ENCODE results near the gene TMPRSS2.

TMPRSS2 gene

DNA sequence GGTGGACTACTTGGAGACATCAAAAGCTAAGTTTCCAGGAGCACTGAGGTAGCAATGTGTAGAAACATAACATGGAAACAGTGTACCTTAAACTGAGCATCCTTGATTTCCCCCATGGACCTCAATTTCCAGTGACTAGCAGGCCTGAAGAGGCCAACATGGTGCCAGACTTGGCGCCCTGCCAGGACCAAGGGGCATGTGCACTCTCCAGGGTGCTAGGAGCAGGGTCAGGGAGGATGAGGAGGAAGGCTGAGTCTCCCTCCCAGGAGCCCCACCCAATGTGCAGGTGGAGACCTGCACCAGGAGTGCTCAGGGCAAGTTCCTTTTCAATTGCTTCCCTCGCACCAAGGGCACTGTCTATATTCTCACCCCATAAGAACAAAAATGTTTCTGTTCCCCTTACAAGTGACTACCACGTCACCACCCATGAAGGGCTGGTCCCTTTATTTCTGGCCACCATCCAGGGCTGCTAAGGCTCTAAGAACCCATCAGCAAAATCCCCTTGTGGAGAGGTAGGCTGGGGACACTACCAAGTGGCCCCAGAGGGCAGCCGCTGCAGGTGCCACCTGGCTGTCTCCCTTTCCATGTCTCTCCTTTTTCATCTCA lies 42.7 kb downstream of the TMPRSS2 start:
- TF ChIP-seq, protein P1, sequence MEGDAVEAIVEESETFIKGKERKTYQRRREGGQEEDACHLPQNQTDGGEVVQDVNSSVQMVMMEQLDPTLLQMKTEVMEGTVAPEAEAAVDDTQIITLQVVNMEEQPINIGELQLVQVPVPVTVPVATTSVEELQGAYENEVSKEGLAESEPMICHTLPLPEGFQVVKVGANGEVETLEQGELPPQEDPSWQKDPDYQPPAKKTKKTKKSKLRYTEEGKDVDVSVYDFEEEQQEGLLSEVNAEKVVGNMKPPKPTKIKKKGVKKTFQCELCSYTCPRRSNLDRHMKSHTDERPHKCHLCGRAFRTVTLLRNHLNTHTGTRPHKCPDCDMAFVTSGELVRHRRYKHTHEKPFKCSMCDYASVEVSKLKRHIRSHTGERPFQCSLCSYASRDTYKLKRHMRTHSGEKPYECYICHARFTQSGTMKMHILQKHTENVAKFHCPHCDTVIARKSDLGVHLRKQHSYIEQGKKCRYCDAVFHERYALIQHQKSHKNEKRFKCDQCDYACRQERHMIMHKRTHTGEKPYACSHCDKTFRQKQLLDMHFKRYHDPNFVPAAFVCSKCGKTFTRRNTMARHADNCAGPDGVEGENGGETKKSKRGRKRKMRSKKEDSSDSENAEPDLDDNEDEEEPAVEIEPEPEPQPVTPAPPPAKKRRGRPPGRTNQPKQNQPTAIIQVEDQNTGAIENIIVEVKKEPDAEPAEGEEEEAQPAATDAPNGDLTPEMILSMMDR (IDR thresholded peaks at IDR 0.05; ENCODE audit: borderline replicate concordance, insufficient read depth, low read depth, low read length), result no peak
- no peak overlapping the region for H3K4me3 ChIP-seq (ENCODE audit: low read depth, low read length)

DNA sequence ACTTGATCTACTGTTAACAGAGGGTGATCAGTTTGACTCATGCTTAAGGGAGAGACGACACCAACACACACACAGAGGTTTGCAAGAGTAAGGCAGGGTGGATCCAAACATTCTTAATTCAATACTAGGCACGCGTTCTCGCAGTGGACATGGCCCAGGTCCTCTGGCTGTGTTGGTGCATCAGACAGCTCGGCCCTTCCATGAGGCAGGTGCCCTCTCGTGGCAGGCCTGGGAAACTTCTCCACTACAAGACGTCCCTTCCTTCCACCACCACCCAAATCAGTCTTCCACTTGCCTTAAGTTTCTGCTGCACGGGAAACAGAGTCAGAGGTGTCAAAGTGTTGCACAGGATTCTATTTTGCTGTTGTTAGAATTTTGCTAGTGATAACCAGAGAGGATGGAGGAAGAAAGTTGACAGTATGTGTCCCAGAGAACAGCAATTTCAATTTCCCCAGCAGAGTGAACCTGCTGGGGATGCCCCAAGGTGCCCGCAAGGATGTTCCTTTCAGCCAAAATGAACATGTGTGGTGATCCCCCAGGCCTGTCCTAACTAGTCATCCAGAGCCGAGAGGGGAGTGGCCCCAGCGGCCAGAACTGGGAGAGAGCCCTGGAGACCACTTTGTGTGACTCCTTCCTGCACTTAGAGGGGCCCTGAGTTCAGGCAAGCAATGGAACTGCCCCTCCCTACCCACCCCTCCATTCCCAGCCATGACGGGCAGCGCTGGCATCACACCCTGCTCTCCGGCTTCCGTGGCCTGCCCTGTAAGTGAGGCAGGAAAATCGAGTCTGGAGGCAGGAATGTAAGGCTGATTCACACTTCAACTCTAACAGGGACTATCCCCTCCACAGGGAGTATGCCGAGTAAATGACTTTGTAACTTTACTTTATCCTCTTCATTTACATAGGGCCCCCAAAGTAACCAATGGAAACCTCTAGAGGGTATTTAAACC lies 47.1 kb downstream of the TMPRSS2 start:
- no peak overlapping the region for H3K4me3 ChIP-seq (ENCODE audit: low read depth, low read length)
- TF ChIP-seq, protein P1 (IDR thresholded peaks at IDR 0.05; ENCODE audit: borderline replicate concordance, insufficient read depth, low read depth, low read length), result peak; percentile 84

DNA sequence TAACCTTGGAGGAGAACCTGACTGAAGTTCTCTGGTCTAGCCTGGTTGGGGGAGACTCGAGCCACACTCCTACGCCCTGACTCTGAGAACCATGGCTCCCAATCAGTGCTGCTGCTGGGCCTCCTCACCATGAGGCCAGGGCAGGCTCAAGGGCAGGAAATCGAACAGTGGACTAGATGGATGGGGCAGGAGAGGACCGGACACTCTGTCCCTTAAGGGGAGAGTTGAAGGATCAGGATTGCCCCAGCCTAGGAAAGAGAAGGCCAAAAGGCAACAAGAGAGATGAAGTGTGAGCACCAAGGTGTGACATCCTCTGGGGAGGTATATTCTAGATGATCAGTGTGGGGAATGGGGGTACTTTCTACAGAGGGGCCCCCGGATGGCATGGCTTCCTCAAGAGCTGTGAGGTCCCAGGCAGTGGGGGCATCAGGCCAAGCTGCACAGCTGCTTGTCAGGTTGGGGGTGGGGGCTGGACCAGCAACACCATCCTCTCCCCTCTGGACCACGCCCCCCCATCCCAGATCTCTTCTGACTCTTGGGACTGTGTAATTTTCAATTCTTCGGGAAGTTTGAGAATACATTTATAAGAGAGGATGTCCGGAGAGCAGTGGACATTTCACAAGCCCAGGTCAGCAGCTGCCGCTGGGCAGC lies 47.9 kb downstream of the TMPRSS2 start:
- TF ChIP-seq, protein P1 (IDR thresholded peaks at IDR 0.05; ENCODE audit: borderline replicate concordance, insufficient read depth, low read depth, low read length), result no peak
- no peak overlapping the region for H3K4me3 ChIP-seq (ENCODE audit: low read depth, low read length)

DNA sequence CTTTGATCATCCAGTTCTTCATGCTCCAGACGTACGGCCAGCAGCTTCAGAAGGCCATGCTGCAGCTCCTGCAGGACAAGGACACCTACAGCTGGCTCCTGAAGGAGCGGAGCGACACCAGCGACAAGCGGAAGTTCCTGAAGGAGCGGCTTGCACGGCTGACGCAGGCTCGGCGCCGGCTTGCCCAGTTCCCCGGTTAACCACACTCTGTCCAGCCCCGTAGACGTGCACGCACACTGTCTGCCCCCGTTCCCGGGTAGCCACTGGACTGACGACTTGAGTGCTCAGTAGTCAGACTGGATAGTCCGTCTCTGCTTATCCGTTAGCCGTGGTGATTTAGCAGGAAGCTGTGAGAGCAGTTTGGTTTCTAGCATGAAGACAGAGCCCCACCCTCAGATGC lies 49.4 kb downstream of the TMPRSS2 start:
- H3K4me3 ChIP-seq (ENCODE audit: low read depth, low read length), result no peak overlapping the region
- TF ChIP-seq, protein P1 (IDR thresholded peaks at IDR 0.05; ENCODE audit: borderline replicate concordance, insufficient read depth, low read depth, low read length), result no peak

DNA sequence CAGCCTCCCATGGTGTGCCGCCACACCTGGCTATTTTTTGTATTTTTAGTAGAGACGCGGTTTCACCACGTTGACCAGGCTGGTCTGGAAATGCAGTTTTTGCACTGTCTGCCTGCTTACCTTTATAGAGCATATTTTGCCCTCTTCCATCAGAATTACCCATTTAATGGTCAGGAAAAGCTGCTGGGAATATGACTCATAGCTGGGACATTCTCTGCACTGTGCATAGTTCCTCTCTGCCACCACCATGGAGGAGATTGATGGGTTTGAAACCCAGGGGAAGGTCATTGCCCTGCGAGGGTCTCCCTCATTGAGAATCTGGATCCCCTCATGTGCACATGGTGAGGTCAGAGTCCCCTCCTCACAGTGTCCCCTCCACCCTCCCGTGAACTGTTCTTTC lies 49.8 kb downstream of the TMPRSS2 start:
- TF ChIP-seq, protein P1 (IDR thresholded peaks at IDR 0.05; ENCODE audit: borderline replicate concordance, insufficient read depth, low read depth, low read length), result no peak
- no peak overlapping the region for H3K4me3 ChIP-seq (ENCODE audit: low read depth, low read length)

DNA sequence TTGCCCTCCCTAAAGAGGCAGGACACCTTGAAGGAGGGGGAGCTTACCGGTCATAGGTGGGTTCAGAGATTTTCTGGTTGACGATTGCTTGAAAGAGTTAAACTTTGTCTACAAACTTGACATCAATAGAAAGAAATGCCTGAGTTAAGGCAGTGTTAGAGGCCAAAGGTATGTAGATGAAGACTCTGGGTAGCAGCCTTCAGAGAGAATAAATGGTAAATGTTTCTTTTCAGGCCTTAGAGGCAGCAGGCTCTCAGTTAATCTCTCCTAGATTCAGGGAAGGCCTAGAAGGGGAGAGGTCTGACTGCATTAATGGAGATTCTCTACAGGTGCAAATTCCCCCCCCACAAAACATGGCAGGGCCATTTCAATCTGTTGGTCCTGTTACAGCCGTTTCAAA lies 54.2 kb downstream of the TMPRSS2 start:
- no peak overlapping the region for H3K4me3 ChIP-seq (ENCODE audit: low read depth, low read length)
- TF ChIP-seq, protein P1 (IDR thresholded peaks at IDR 0.05; ENCODE audit: borderline replicate concordance, insufficient read depth, low read depth, low read length), result no peak

Measured in GM12875 (cell line).